Right ventricle myocardium inferior (tissue), 1 donor: Measurements from ENCODE around the gene UPK3A. TPM values are rescaled to one million over a fixed set of nuclear protein-coding genes. Genes with fewer than 3 reads are reported as not detected.
"Not testable (repeated sequence)": the region's sequence is repeated elsewhere in the genome, so short reads cannot be mapped to it uniquely, and the experiment has no call there.

Source experiments
- ATAC-seq: fragments of 200-7000 bp; cut with Tn5 transposase; one replicate; pipeline ENCODE4 v1.9.1; 2020; ENCODE audit warnings: mild to moderate bottlenecking, moderate library complexity
- DNase-seq: peaks from one replicate; pipeline ENCODE4 v3.0.0; 2021; ENCODE audit errors: missing footprints
- intact Hi-C: fragments of 100-400 bp; cut with DNase I; formaldehyde crosslinking; loops from one replicate; pipeline ENCODE4 v1.11.0; 2022
- total RNA-seq: library from RNA; stranded (reverse); fragmentation: NEBNext Ultra II Directional; extraction: Animal tissue kit (Norgen Biotek cat#: 25700); gene quantifications from one replicate; pipeline ENCODE4 v1.2.1, GENCODE V29; 2021
- donor health status: DM: no; HTN: yes; CAD: no; lungs with severe emphysema.

UPK3A gene
- total RNA-seq, 1 donor from 2014 or later = 0.54 TPM

- no peak for DNase-seq
- intact Hi-C loops = no loop called here
- ATAC-seq = no peak
Observed at GRCh38 chr22:45272498-45272897, 12.3 kb upstream of the UPK3A start.

- ATAC-seq (no peak), DNase-seq (no peak)
- intact Hi-C loops = no loop called here
Observed at GRCh38 chr22:45273452-45274075, 11.2 kb upstream of the UPK3A start.

DNA sequence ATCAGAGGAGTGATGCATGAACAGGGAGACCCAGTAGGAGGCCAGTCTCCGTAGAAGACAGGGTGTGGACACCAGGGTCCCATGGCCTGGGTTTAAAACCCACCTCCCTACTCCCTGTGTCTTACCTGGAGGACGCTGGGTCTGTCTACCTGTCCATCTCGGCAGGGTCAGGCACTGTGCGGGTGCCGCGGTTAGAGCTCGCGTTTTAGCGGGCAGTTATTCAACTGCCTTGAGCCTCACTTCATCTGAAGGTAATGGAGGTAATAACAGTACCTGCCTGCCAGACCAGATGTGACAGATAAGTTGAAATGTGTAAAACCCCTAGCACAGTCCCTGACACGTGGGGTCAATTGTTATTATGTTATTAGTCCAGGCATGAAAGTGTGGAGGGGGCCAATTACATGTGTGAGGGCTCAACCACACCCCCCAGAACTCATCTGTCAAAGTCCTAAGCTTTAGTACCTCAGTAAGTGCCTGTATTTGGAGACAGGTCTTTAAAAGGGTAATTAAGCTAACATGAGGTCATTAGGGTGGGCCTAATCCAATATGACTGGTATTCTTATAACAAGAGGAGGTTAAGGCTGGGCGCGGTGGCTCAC is 8.1 kb upstream of the UPK3A start:
- DNase-seq (no peak), ATAC-seq (no peak)
- intact Hi-C loops = no loop called here

- ATAC-seq, DNase-seq, intact Hi-C loops: not testable (repeated sequence)
Observed at GRCh38 chr22:45277720-45278119, 7.0 kb upstream of the UPK3A start.

- ATAC-seq (no peak), DNase-seq (no peak)
- intact Hi-C loops = no loop called here
Observed at GRCh38 chr22:45278125-45278524, 6.6 kb upstream of the UPK3A start.

DNA sequence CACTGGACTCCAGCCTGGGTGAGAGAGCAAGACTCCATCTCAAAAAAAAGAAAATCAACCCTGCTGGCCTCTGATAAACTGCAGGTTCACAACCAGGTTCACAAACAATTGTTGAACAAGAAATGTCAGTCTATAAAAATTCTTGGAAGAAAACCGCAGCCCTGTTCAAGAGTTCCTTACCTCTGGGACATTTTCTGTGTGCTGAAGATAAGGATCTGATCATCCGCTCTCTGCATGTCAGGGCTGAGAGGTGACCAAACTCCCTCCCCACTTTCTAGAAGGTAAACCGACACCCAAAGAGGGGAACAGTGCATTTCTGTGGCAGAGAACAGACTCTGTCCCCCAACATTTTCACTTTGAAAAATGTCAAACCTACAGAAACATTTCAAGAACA is 4.2 kb upstream of the UPK3A start:
- intact Hi-C loops = no loop called here

DNA sequence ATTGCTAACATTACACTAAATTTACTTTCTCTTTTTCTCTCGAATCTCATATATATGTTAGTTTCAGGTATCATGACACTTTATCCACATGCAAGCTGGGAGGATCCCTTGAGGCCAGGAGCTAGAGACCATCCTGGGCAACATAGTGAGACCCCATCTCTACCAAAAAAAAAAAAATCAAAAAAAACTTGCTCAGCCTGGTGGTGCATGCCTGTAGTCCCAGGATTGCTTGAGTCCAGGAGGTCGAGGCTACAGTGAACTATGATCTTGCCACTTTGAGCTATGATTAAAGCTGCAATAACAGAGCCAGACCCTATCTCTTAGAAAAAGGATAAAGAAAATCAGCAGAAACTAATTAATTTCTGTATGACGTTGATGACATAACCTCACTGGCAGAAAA is 3.7 kb upstream of the UPK3A start:
- DNase-seq (no peak), ATAC-seq (no peak)
- intact Hi-C loops = no loop called here

More for the DNA sequence above, 4.2 kb upstream of the UPK3A start:
- DNase-seq = no peak
- no peak for ATAC-seq

GRCh38 chr22:45285263-45286058 is 712 bp downstream of the UPK3A start:
- intact Hi-C loops = no loop called here

DNA sequence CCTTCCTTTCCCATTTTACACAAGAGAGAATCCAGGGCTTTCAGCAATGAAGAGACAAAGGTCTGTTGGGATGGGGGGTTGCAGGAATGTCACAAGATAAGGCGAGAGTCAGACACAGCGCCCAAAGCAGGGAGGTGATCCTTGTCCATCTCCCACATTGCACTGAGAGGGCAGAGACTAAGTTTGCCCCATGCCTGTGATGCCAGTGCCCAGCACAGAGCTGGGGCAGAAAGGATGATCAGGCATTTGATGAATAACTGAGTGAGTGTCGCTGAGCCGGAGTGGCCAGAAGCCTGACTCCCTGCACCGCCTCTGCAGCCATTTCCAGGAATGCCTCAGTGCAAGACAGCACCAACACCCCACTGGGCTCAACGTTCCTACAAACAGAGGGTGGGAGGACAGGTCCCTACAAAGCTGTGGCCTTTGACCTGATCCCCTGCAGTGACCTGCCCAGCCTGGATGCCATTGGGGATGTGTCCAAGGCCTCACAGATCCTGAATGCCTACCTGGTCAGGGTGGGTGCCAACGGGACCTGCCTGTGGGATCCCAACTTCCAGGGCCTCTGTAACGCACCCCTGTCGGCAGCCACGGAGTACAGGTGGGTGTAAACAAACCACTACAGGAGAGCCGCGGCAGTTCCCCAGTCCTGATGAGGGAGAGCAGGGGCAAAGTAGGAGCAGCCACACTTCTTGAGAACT is 2.3 kb downstream of the UPK3A start:
- DNase-seq (peak; percentile 61), ATAC-seq (no peak)
- intact Hi-C loops = no loop called here

More at GRCh38 chr22:45285263-45286058, 712 bp downstream of the UPK3A start:
- ATAC-seq (peak; percentile 24), DNase-seq (peak; percentile 68)

DNA sequence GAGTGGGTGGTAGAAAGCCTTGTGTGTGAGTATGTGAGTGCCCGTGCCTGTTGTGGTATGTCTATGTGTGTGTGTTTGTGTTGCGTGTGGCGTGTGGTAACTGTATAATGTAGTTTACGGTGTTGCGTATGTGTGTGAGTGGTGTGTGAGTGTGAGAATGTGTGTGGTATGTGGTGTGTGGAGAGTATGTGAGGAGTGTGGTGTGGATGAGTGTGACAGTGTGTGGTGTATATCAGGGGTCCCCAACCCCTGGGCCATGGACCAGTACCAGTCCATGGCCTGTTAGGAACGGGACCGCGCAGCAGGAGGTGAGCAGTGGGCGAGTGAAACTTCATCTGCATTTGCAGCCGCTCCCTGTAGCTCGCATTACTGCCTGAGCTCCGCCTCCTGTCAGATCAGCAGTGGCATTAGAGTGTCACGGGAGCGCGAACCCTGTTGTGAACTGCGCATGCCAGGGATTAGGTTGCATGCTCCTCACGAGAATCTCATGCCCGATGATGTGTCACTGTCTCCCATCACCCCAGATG is 5.7 kb downstream of the UPK3A start:
- peak; percentile 59 for DNase-seq
- ATAC-seq = peak; percentile 51
- intact Hi-C loops = no loop called here

DNA sequence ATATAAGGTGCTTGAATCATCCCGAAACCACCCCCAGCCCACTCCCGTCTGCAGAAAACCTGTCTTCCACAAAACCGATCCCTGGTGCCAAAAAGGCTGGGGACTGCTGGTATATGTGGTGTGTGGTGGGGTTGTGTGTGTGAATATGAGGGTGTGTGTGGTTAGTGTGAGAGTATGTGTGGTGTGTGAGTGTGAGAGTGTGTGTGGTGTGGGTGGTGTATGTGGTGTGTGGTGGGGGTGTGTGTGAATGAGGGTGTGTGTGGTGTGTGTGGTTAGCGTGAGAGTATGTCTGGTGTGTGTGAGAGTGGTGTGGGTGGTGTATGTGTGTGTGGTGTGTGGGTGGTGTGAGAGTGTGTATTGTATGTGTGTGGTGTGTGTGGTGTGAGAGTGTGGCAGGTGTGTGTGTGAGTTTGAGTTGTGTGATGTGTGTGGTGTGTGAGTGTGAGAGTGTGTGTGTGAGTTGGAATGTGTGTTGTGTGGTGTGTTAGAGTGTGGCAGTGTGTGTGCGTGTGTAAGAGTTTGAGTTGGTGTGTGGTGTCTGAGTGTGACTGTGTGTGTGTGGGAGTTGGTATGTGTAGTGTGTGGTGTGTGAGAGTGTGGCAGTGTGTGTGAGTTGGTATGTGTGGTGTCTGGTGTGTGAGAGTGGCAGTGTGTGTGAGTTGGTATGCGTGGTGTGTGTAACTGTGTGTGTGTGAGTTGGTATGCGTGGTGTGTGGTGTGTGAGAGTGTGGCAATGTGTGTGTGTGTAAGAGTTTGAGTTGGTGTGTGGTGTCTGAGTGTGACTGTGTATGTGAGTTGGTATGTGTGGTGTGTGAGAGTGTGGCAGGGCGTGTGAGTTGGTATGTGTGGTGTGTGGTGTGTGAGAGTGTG is 6.5 kb downstream of the UPK3A start:
- DNase-seq (peak; percentile 30), ATAC-seq (no peak)
- intact Hi-C loops = no loop called here

GRCh38 chr22:45291931-45292290 is 7.2 kb downstream of the UPK3A start:
- intact Hi-C loops = no loop called here
- DNase-seq = peak; percentile 55
- ATAC-seq = no peak

- no peak for ATAC-seq
Observed at GRCh38 chr22:45292731-45293442, 8.1 kb downstream of the UPK3A start.

GRCh38 chr22:45294030-45294429 is 9.3 kb downstream of the UPK3A start:
- DNase-seq = peak; percentile 21
- intact Hi-C loops = no loop called here
- ATAC-seq = no peak

More at GRCh38 chr22:45292731-45293442, 8.1 kb downstream of the UPK3A start:
- intact Hi-C loops = no loop called here
- DNase-seq = peak; percentile 49

DNA sequence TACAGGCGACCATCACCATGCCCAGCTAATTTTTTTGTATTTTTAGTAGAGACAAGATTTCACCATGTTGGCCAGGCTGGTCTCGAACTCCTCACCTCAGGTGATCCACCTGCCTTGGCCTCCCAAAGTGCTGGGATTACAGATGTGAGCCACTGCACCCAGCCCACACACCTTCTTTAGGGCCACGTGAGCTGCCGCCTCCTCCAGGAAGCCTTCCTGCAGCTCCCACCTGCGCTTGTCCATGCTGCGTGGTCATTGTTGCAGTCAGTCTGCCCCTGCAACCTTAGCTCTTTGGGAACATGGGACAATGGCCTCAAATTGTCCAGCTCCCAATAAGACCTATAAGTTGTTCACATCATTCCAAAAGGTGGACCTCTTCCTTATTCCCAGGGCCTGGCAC is 10.3 kb downstream of the UPK3A start:
- DNase-seq = peak; percentile 40
- ATAC-seq, intact Hi-C loops: not testable (repeated sequence)

GRCh38 chr22:45295492-45295891 is 10.7 kb downstream of the UPK3A start:
- intact Hi-C loops = no loop called here
- ATAC-seq (no peak), DNase-seq (peak; percentile 65)

DNA sequence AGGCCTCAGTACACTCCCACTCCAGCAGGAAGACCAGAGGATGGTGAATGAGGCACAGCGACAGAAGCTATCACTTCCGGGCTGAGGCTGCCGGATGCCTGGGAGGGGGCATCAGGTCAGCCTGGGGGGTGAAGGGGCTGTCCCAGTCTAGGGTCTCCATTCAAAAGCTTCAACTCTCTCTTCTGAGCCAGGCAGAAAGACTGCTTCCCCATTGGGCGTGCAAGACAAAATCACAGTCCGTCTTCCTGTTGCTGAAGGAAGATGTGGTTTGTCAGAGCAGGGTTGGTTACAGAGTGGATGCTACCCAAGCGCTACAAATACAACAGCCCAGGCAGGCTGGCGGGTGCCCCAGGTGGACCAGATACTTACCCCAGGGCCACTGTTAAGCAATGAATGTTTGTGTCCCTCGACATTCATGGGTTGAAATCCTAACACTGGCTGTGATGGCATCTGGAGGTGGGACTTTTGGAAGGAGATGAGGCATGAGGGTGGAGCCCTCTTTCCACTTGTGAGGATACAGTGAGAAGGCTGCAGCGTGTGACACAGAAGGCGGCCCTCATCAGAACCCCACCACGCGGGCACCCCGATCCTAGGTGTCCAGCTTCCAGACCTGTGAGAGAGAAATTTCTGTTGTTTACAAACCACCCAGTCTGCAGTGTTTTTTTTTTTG is 12.0 kb downstream of the UPK3A start:
- ATAC-seq = no peak
- intact Hi-C loops = no loop called here
- DNase-seq = peak; percentile 30
